A549 treated with Hydrocortisone at 1 μM for 4 hours (cell line): ENCODE measurements around the gene RPA1. TPM values are rescaled to one million over a fixed set of nuclear protein-coding genes. Genes with fewer than 3 reads are reported as not detected.

Experiments
- total RNA-seq: library from RNA; stranded (reverse); fragments of 200-300 nt; extraction: Qiagen RNA extraction; gene quantifications from 5 replicates; pipeline ENCODE4 v1.2.3, GENCODE V29; 2022

RPA1 gene
- 68.4 to 79.3 TPM (median 75.0 TPM) in 5 replicates for total RNA-seq

DNA sequence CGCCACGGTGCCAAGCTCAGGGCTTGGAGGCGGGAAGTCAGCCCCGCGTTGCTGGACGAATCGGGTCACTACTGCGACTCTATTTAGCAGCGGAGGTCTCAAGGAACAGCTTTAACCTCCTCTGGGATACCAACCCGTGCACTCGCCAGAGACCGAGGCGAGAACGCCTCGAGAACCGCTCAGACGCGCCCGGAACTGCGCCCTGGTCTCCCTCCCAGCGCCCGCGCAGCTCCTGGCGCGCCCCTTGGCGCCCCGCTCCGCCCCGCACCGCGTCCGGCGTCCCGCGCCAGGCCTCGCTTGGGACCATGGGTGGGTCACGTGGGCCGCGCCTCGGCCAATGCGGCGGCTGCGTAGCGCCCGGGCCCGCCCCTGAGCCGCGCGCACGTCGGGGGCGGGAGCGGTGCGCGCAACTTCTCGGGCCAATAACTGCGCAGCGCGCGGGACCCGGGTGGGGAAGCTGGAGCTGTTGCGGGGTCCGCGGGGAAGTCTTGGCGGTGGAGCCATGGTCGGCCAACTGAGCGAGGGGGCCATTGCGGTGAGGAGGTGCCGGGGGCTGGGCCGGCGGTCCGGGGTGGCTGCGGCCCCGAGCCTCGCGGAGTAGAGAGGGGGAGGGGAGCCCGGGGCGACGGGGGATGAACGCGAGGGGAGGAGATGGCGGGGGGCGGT is at the start of gene RPA1, which contains the start of gene SMYD4:
RPA1 (plus strand) TSS at position 414 of the 666 bp plus-strand sequence; CDS start at position 503, 89 bp downstream.
SMYD4 (minus strand) TSS at position 311 of the 666 bp plus-strand sequence. CDS start 1,908 bp downstream, outside the sequence.

Other genes with a start within 250 kb of the RPA1 start
- gene SLC43A2, start 201.2 kb upstream of the RPA1 start, total RNA-seq: 4.9 to 6.2 TPM (median 5.9 TPM) in 5 replicates
- gene SCARF1, start 184.3 kb upstream of the RPA1 start, total RNA-seq: 0.18 to 0.38 TPM (median 0.21 TPM) in 5 replicates
- gene RILP, start 180.1 kb upstream of the RPA1 start, total RNA-seq: 11.5 to 19.8 TPM (median 16.9 TPM) in 5 replicates
- gene PRPF8, start 145.1 kb upstream of the RPA1 start, total RNA-seq: 246 to 278 TPM (median 255 TPM) in 5 replicates
- gene TLCD2, start 119.6 kb upstream of the RPA1 start, total RNA-seq: 1.3 to 1.9 TPM (median 1.6 TPM) in 5 replicates
- 26.4 to 32.9 TPM (median 28.7 TPM) in 5 replicates for gene WDR81, start 105.3 kb upstream of the RPA1 start, total RNA-seq
- 2.9 to 3.8 TPM (median 3.2 TPM) in 5 replicates for gene SERPINF2, start 87.1 kb upstream of the RPA1 start, total RNA-seq
- 1.8 to 3.8 TPM (median 2.2 TPM) in 5 replicates for gene SERPINF1, start 67.9 kb upstream of the RPA1 start, total RNA-seq
- 8.5 to 10.2 TPM (median 9.1 TPM) in 5 replicates for gene SMYD4, start 103 bp upstream of the RPA1 start, total RNA-seq
- 12.8 to 15.8 TPM (median 15.2 TPM) in 5 replicates for gene RTN4RL1, start 195.3 kb downstream of the RPA1 start, total RNA-seq
- 41.7 to 44.1 TPM (median 42.9 TPM) in 5 replicates for gene DPH1, start 200.1 kb downstream of the RPA1 start, total RNA-seq
- 52.8 to 80.8 TPM (median 76.2 TPM) in 5 replicates for gene OVCA2, start 212.0 kb downstream of the RPA1 start, total RNA-seq
- 1.2 to 2.0 TPM (median 1.5 TPM) in 5 replicates for gene HIC1, start 225.1 kb downstream of the RPA1 start, total RNA-seq